Fibroblast of villous mesenchyme (primary cell): ENCODE results near the gene PKP3. TPM values are rescaled to one million over a fixed set of nuclear protein-coding genes. Genes with fewer than 3 reads are reported as not detected.

Experiments
- DNase-seq: peaks from one replicate; pipeline ENCODE4 v3.0.0-alpha.2; 2010; ENCODE audit warnings: low read depth
- H3K4me3 ChIP-seq: 2 replicates; pipeline ENCODE4 v1.5.1; 2011; ENCODE audit warnings: low read depth, mild to moderate bottlenecking, low read length
- total RNA-seq: library from RNA; depleted of rRNA; stranded (reverse); fragments of >200 nt; gene quantifications from 2 replicates; pipeline ENCODE4 v1.2.3, GENCODE V29; 2012
- TF ChIP-seq, protein P1 (sequence below): IDR thresholded peaks from 2 replicates; pipeline ENCODE4 v1.5.1; 2012; ENCODE audit warnings: low read depth, mild to moderate bottlenecking, low read length; ENCODE audit not compliant: insufficient read depth

The PKP3 gene
- total RNA-seq, 1 donor, result 2.2 TPM

DNA sequence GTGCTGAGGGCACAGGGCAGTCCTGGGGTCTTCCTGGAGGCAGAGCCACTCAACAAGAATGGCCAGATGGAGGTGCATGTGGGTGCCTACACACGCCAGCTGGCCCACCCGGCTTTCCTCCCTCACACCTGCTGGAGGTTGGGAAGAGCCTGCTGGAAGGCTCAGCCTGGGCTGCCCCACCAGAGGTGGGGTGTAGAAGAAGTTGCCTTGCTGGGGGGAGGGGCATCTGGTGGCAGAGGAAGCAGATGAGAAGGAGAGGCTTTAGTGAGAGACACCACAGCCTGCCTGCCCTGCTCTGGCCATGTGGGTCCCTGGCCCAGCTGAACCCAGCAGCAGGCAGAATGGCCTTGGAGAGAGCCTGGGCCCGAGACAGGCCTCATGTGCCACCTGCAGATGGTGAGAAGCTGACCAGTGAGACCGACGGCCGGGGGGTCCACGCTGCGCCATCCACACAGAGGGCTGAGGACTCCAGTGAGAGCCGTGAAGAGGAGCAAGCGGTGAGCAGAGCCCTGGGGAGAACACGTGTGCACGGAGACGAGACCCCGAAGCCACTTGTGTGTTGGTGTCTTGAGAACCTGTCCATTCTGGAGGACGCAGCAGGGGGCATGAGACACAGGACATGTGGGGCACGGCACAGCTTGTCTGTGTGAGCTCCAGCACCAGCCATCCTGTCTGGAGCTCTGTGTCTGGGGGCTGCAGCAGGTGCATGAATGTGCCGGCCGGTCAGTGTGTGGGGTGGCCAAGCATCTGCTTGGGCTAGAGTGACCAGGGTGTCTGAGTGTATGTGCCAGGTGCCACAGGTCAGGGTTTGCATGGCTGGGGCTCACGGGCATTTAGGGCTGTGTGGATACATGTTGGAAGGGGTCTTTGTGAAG, 22.1 kb upstream of the PKP3 start:
- DNase-seq, result no peak
- TF ChIP-seq, protein P1, sequence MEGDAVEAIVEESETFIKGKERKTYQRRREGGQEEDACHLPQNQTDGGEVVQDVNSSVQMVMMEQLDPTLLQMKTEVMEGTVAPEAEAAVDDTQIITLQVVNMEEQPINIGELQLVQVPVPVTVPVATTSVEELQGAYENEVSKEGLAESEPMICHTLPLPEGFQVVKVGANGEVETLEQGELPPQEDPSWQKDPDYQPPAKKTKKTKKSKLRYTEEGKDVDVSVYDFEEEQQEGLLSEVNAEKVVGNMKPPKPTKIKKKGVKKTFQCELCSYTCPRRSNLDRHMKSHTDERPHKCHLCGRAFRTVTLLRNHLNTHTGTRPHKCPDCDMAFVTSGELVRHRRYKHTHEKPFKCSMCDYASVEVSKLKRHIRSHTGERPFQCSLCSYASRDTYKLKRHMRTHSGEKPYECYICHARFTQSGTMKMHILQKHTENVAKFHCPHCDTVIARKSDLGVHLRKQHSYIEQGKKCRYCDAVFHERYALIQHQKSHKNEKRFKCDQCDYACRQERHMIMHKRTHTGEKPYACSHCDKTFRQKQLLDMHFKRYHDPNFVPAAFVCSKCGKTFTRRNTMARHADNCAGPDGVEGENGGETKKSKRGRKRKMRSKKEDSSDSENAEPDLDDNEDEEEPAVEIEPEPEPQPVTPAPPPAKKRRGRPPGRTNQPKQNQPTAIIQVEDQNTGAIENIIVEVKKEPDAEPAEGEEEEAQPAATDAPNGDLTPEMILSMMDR, result no peak

DNA sequence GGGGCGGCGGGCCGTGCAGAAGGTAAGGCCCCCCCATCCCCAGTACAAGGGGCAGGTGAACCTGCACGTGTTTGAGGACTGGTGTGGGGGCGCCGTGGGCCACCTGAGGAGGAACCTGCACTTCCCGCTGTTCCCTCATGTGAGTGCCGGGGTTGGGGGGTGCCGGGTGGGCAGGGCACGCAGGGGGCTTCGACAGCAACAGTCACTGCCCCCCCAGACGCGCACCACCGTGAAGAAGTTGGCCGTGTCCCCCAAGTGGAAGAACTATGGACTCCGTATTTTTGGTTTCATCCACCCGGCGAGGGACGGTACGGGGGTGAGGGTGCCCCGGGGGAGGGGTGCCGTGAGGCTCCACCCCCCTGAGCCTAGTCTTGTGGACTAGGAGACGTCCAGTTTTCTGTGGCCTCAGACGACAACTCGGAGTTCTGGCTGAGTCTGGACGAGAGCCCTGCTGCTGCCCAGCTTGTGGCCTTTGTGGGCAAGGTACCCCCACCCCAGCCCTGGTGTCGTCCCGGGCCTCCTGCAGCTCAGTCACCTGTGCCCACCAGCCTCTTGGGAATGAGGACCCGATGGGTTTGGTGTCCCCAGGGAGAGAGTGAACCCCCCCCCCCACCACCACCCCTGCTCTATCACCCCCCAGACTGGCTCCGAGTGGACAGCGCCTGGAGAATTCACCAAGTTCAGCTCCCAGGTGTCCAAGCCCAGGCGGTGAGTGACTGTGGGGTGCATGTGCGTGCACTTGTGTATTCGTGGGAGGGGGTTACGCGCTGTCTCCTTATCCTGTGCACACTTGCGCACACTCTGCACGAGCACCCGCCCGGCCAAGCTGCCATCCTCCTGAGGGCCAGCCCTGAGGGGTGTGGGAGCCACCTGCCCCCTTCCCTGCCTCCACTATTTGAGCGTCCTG, 20.9 kb upstream of the PKP3 start:
- H3K4me3 ChIP-seq, result no peak overlapping the region
- DNase-seq, result no peak
- TF ChIP-seq, protein P1, result no peak

More for the DNA sequence above, 22.1 kb upstream of the PKP3 start:
- no peak overlapping the region for H3K4me3 ChIP-seq

DNA sequence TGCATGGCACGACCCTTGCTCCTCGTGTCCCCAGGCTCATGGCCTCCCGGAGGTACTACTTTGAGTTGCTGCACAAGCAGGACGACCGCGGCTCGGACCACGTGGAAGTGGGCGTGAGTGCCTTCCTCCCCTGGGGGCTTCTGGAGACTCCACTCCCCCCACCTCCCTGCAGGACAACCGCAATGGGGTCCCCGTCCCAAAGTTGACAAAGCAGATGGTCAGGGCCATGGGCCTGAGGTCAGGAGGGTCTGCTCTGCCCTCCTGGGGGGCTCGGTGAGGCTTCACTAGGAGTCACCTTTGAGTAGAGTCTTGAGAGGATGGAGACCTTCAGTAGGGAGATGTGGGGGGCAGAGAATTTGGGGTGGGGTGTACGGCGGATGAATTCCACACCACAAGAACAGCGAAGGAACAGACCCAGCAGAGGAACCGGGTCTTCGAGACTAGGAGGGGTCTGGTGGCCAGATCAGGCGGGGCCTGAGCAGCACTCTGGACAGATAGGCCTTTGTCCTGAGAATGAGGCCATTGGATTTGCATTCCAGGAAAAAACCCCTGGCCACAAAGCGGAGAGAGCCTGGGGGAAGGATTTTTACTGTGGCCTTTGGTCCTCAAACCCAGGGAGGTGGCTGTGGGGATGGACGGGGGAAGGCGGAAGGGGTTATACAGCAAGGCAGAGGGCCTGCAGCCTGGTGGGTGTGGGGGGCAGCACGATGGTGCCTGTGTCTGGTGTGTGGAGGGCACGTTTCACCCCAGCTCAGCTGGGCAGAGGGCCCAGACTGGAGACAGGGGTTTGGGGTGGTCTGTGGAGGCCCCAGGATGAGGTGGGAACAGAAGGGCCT, 20.1 kb upstream of the PKP3 start:
- no peak for DNase-seq
- H3K4me3 ChIP-seq, result no peak overlapping the region
- TF ChIP-seq, protein P1, result no peak

DNA sequence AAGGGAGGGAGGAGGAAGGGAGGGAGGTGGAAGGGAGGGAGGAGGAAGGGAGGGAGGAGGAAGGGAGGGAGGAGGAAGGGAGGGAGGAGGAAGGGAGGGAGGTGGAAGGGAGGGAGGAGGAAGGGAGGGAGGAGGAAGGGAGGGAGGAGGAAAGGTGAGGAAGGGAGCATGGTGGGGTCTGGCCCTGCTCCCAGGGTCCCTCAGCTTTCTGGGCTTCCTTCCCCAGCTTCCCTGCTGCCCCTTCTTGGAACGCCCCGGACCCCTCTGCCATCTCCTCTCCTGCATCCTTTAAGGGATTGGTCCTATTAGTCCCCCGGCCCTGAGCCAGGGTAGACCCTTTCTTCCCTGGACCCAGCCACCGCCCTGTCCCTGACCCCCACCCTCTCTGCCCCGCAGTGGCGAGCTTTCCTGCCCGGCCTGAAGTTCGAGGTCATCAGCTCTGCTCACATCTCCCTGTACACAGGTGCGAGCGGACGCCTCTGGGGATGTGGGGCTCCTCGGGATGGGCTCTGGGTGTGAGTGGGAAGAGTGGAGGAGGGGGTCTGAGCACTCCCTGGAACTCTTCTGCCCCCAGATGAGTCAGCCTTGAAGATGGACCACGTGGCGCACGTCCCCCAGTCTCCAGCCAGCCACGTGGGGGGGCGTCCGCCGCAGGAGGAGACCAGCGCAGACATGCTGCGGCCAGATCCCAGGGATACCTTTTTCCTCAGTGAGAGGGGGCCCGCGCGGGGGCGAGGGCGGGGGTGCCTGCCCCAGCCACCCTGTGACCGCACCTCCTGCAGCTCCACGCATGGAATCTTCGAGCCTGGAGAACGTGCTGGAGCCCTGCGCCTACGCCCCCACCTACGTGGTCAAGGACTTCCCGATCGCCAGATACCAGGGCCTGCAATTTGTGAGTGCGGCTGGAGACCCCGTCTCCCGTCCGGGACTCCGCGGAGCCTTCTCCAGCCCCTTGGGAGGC, 18.7 kb upstream of the PKP3 start:
- no peak overlapping the region for H3K4me3 ChIP-seq
- no peak for DNase-seq
- TF ChIP-seq, protein P1, result no peak

DNA sequence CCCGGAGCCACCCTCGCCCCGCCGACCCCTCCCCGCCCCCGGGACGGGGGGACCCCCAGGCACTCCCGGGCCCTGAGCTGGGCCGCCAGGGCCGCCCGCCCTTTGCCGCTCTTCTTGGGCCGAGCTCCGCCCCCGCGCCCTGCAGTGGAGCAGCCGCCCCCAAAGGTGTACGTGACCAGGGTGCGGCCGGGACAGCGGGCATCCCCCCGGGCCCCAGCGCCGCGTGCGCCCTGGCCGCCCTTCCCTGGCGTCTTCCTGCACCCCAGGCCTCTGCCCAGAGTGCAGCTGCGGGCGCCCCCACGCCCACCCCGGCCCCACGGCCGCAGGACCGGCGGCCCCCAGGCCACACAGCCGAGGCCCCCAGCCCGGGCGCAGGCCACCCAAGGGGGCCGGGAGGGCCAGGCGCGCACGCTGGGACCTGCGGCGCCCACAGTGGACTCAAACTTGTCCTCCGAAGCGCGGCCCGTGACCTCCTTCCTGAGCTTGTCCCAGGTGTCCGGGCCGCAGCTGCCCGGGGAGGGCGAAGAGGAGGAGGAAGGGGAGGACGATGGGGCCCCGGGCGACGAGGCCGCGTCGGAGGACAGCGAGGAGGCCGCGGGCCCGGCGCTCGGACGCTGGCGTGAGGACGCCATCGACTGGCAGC, 17.4 kb upstream of the PKP3 start:
- no peak for DNase-seq
- TF ChIP-seq, protein P1, result no peak
- no peak overlapping the region for H3K4me3 ChIP-seq
